HL-60/S4 (cell line): ENCODE data around the gene TMEM178A.
"Not testable (repeated sequence)": the region's sequence is repeated elsewhere in the genome, so short reads cannot be mapped to it uniquely, and the experiment has no call there.

Experiments used
- in situ Hi-C: fragments of 300-500 bp; cut with MboI; formaldehyde crosslinking; loops from 2 replicates; pipeline ENCODE4 v1.14.3; 2022; ENCODE audit warnings: low sequenced_read_pairs

Gene TMEM178A

DNA sequence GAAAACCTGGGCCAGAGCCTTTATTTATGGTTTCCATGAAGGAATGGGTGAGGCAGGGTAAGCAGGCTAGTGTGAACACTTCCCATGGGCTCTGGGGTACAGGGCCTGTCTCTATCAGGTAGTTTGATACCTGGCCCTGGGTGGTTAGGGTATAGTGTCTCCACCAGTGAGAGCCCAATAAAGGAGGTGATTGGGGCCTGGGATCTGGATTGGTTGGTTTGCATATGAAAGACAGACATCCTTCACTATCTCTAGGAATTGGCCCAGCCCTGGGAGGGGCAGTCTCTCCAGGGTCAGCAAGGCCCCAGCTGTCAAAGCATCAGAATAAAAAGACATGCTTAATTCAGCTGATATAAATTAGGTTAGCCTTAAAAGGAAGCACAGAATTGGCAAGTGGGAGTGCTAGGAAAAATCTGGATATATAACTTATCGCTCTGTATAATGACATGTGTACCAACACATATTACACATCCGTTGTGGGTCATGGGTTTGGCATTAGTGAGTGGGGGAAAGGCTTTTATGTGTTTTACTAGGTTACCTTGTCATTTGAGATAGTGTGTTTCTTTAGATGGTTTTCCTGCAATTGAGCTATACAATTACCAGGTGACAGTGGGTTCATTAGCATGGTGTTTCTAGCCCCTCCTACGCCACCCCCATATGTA lies 18.5 kb upstream of the TMEM178A start:
- in situ Hi-C loops: no loop called here

DNA sequence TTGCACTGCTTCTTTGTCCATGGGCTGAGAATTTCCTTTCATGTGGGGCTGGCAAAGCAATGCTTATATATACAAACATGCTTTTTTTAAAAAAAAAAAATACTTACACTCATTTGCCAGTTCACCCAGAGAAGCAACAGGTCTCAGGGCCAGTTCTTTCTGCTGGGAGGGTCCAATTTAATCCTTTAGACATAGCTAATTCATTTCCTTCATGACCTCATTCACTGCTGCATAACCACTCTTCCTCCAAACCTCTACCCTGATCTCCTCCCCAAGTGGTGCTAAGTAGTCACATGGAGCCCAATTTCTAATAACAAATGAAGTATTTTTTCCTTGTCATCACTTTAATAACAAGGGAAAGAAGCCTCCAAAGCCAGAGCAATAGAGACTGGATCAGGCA lies 17.1 kb upstream of the TMEM178A start:
- in situ Hi-C loops: no loop called here

DNA sequence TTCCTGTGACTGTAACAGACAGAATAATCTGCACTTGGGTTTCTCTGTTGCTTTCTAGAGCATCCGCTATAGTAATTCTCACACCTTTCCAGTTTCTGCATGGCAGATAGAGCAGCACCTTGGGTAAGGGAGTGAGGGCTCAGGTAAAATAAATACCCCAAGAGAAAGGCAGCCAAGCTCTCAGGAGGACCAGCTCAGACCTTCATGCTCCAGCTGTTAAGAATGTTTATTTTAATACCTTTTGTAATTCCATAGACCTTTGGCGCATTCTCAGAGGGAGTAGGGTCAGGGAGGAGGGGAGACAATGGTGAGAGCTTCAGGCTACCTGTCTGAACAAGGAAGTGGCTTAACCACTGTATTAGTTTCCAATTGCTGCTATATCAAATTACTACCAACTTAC lies 16.2 kb upstream of the TMEM178A start:
- in situ Hi-C loops: no loop called here

DNA sequence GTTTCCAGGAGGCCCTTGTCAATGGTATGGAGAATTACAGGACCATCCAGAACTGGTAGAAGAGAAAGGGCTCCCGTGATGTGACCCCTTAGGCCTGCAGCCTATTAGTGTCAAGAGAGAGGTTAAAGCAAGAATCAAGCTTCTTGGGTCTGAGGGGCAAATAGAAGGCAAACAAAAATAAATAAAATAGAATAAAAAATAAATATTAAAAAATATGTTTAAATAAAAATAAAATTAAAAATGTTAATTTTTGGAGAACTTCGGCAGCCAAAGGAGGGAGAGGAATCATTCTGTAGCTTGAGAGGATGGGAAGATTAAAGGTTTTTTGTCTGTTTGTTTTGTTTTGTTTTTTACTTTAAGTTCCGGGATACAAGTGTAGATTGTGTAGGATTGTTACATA lies 15.2 kb upstream of the TMEM178A start:
- in situ Hi-C loops: no loop called here

DNA sequence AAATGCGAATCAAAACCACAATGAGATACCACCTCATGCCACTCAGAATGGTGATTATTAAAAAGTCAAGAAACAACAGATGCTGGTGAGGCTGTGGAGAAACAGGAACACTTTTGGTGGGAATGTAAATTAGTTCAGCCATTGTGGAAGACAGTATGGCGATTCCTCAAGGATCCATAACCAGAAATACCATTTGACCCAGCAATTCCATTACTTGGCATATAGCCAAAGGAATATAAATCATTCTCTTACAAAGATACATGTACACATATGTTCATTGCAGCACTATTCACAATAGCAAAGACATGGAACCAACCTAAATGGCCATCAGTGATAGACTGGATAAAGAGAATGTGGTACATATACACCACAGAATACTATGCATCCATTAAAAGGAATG lies 9.5 kb upstream of the TMEM178A start:
- in situ Hi-C loops: not testable (repeated sequence)

DNA sequence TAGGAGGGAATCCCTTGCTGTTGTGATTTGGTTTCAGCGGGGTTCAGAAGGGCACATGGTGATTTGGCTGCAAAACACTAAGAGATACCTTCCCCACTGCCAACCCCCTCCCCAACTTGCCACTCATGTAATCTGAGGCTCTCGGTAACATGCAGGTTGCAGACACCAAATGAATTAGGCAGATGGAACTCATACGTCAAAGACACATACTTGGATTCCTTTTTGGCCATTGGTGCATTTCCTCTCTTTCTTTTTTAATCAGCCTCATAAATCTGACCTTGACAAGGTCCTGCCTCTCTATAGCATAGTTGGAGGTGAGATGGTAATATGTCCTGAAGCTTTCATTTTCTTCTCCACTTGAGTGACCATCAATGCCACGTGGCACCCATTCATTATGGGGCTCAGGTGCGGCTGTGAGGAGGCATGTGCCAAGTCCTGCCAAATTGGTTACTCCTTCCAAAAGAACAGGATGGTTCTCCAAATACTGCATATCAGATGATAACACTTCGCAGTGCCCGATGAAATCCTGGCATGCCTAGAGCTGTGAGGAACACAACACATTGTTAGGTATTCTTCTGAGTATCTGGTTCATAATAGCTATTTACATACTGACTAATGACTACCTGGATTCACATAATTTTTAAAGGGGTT lies 8.3 kb upstream of the TMEM178A start:
- in situ Hi-C loops: no loop called here

DNA sequence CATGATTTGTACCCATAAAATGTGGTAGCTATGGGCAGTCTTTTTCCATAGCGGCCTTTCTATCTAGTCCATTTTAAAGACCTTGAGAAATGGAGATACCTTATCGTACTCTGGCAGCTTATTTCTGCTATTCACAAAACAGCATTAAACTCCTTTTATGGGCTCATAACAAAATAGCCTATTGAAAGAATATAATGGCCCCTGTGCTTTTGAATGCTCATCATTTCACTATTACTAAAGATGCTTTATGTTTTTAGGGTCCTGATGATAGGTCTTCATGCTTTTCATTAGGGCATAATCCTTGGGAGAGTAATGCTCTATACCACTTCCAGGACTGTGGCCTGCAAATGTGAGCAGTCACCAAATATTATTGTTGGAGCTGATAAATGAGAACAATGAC lies 7.3 kb upstream of the TMEM178A start:
- in situ Hi-C loops: no loop called here

DNA sequence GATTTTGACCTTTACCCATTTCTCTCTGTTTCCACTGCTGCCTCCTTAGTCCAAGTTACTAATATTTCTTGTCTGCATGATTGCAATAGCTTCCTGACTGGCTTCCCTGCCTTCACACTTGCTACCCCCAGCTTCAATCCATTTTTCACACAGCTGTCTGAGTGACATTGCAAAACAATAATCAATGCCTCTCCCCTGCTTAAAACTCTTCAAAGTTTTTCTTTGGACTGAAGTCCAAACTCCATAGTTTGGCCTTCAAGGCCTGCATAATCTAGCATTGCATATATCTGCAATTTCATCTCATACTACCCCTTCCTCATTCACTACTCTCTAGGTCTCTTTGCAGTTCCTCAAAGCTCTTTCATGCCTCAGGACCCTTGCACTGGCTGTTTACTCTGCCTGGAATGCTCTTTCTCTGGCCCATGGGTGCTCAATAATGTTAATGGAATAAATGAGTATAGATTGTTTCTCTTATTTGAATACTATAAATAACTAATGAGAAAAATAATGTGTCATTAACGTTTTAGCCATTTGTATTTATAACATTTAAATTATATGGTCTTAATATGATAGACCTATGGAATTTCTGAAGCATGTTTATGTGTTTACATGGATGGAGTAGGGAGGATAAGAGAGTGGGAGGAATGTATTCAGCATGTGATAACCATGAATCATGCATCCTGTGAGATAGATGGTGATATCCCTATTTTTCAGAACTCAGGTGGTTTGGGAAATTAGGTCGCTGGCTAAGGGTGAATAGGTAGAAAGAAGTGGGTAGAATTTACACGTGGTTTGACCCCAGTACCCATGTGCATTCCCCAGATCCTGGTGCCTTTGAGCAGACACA lies 5.7 kb upstream of the TMEM178A start:
- in situ Hi-C loops: no loop called here

DNA sequence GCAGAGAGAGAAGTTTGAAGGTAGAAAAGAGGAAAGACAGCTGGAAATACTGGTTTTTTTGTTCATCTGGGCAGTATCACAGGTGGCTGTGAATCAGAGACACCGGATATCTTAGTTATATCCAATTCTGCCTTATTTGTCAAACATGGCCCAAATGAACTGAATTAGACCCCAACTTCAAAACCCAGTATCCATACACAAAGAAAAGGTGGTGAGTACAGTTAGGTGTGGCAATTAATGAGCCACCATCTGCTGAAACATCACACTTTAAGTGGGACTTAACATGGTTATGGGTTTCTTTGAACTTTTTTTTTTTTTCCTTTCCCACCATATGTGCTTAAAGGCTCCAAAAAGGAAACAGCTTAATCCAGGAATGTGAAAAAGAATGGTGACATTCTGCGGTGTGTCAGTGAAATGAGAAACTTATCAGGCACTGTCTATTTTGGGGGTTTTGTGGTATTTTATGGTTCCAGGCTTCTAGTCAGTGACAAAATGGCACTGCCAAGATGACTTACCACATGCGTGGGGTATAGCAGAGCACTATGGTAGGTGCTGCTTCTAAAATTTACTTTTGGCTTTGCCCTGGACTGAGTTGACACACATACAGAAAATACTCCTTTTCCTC lies 5.0 kb upstream of the TMEM178A start:
- in situ Hi-C loops: no loop called here

DNA sequence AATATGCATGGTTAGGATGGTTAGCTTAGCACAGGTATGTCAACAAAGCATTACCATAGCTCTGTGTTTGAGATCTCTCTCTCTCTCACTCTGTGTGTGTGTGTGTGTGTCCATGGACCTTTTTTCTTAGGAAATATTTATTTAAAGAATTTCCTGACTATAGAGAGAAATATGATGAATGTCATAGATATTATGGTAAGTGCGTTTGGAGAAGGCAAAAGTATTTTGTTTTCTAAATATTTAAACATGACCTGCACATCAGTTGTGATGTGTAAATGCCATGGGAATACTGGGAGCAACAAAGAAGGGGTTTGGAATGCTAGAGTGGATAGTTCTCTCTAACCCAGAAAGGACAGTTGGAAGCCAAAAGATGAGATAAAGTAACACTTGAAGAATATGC lies 3.9 kb upstream of the TMEM178A start:
- in situ Hi-C loops: no loop called here

DNA sequence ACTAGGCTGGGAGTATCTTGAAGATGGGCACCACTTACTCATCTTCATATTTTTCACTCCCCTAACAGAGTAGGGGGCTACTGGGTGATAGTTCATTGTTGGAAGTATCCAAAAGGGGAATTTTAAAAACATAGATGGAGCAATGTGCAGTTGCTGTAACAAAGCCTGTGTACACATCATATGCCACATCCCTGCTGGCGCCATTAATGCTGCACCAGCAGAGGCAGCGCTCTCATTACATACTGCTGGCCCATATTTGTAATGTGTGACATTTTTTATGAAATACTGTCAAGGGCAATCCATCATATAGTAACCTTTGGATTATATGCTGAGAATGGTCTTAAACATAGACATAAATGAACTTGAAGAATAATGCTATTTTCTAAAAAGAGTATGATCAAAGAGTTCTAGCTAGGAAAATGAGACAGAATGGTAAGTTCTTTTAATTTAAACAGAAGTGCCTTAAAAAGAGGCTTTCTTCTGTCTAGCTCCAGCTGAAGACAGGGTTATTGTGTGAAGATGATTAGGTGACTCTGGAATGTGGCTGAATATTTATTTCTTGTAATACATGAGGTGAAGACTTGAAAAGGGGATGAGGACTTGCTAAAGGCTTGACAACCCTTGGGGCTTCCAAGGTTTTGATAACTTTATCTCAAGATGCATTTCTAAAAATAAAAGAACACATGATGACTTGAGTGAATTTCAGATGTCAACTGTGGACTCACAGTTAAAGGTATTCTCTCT lies 2.4 kb upstream of the TMEM178A start:
- in situ Hi-C loops: no loop called here

DNA sequence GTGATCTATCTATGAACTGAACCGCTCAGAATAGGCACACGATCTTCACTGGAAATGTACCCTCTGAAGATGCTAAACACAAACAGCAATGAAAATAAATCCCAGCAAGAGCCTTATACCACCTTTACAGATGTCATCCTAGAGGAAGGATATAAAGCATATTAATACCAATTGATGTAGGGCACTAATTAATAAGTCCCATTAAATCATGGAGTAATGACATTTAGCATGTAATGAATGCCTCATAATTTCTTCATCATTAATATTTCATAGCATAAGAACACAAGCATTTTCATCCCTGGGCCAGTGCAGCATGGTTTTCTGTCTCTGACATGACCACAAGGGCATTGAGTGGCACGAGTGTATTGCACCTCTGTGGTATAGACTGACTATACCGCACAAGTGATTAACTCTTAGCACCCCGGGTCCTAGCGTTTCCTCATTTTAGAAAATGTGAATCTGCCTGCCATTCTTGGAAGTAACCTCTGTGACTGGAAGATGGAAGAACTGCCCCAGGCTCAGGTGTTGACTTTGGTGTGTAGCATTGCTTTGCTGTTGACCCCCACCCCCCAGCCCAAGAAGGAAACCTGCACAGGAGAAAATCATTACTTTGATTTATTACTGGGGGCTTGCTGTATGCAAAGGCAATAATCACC lies 1.4 kb upstream of the TMEM178A start:
- in situ Hi-C loops: no loop called here

DNA sequence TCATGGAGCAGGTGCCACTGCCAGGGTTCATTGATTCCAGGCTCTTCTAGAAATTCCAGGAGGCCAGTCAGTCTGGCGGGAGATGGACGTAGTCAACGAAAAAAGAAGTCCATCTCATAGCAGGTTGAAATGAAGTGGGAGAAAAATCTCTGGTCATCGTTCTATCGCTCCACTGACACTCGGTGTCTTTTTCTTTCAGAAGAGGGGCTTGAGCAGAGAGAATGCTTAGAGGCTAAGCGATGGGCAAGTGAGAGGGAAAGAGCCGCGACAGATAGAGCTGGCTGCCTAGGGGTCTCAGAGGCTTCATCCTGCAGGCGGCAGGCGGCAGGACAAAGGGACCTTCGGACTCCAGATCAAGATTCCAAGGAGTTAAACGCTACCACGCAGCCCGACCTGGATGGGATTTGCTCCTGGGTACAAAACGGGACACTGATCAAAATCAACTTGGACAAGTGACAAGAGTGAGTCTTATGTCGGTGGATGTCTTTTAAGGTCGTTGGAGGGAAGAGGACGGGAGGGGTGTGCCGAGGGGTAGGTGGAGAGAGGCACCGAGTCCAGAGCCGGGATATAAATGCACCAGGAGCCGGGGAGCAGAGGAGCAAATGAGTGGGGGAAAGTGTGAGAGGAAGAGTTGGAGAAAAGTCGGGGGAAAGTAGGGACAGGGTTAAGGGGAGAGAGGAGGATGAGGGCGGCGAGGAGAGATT lies 677 bp upstream of the TMEM178A start:
- in situ Hi-C loops: no loop called here

DNA sequence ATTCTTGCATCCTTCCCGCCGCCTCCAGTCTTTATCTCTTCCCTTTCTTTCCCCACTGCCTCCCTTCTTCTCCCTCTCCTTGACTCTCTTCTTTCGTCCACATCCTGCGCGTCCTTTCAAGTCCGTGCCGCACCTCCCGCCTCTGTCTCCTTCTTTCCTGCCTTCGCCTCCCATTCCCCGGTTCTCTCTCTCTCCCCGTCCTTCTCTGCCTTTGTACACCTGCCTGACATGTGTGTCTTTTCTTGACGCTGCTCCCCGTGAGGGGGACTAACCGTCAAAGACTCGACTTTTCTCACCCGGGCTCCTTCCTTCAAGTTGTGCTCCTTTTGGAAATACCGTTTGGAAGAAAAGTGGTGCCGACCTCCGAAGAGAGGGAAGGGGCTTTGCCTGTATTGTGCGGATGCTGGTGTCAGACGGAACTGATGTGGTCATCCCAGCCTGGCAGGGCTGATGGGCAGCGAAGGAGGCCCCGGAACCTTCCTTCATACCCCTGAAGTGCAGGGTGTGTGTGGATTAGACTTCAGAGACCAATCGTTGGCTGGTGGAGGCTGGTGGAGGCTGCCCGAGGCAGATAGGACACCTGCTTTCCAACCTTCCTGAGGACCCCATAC lies 879 bp downstream of the TMEM178A start:
- in situ Hi-C loops: no loop called here

DNA sequence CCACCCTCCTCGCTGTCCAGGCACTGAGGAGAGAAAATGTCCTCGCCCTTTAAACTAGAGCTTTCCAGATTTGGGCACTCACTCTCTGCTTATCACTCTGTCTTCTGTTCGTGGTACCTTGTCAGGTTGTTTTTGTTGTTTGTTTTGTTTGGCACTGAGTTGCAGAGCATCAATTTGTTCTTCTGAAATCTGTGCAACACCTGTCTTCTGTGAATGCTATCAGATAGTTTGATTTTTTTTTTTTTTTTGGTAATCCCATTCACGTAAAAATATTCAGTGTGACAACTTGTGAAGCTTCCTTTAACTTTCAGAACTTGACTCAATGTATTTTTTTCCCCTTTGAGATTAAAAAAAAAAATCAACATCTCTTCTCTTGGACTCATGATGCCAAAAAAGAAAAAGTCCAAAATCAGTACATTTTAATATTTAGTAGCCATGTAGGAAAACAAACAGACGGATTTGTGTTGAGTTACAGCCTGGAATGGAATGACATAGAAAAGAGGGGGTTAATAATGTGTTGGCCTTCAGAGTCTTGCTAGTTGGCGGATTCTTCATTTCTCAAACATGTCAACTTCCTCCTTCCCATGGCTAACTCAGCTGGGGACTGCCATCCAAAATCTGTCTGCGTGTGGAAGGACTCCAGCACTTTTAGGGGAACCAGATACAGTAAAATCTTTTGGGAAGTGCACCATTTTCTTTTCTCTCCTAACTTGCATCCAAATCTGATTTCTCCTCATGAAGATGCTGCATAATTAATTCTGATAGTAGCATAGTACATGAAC lies 1.6 kb downstream of the TMEM178A start:
- in situ Hi-C loops: no loop called here

DNA sequence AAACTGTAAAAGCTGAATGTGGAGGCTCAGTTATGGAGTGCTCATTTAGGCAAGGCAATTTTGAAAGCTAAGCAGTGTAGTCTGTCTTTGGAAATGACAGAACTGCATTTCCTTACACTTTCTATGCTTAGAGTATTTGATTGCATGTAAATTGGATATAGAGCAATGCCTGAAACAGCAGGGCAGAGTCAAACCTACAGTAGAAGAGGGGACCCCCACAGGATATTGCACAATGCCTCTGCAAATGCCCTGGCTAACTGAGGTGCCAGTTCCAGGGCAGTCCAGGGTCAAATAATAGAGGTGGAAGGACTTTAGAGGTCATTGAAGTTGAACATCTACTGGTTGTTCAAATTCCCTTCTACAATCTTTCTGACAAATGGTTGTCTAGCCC lies 2.2 kb downstream of the TMEM178A start:
- in situ Hi-C loops: no loop called here

DNA sequence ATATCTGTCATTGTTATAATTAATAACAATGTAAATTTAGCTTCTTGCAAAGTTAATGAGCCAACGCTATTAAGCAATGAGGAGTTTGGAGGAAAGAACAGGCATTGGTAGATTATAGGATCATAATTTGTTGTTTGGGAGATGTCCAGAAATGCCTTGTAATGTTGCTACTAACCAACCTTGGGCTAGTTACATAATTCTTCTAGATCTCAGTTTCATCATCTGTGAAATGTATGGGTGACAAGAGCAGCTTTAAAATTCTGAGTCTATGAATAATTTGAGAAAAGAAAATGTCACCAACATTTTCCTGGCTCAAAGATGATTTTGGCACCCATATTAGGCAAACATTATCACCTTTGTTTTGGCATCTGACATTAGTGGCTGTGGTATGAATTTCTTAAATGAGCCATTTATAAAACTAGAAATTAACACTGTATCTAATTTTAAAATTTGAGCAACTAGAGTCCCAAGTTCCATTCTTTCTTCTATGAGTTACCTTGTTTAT lies 2.9 kb downstream of the TMEM178A start:
- in situ Hi-C loops: no loop called here

DNA sequence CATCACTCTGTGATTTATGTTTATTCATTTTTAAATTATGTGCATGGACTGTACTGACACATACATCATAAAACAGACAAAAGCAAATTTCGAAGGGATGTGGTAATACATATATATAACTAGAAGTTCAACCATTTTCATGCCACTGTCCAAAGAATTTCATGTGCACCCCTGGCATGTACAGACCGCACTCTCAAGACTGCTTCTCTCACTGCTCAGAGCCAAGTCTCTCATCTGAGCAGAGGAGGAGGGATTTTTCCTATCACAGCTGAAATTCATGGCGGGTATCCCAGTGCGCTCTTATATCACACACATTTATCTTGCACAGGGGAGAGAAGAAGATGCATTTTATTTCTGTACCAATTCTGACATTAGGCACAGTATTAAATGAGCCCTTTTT lies 5.9 kb downstream of the TMEM178A start:
- in situ Hi-C loops: no loop called here
